Measurements from ENCODE around the gene ATF7.

DNA sequence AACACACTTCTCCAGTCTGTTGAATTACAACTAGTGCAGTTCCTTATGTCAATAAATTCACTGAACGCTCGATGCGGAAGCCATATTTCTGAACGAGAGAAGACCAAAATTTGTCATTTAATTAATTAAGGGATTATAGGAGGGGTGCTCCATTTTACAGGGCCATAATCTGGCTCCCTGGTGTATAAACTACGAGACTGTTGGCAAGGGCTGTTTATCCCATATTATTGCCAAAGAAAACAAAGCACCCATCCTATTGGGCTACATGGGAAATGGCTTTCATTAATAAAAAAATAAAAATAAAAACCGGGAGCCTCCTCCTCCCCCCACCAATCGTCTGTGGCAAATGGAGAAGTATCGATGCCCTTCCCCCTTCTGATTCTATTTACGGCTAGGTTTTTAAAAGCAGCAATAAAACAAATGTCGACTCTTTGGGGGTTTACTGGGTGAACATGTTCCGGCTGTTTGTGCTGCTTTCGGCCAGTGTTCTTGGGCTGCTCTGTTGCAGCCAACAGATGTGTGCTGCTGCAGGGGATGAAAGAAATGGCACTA is 24.8 kb downstream of the ATF7 start:
- TF ChIP-seq, protein P1, sequence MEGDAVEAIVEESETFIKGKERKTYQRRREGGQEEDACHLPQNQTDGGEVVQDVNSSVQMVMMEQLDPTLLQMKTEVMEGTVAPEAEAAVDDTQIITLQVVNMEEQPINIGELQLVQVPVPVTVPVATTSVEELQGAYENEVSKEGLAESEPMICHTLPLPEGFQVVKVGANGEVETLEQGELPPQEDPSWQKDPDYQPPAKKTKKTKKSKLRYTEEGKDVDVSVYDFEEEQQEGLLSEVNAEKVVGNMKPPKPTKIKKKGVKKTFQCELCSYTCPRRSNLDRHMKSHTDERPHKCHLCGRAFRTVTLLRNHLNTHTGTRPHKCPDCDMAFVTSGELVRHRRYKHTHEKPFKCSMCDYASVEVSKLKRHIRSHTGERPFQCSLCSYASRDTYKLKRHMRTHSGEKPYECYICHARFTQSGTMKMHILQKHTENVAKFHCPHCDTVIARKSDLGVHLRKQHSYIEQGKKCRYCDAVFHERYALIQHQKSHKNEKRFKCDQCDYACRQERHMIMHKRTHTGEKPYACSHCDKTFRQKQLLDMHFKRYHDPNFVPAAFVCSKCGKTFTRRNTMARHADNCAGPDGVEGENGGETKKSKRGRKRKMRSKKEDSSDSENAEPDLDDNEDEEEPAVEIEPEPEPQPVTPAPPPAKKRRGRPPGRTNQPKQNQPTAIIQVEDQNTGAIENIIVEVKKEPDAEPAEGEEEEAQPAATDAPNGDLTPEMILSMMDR (IDR thresholded peaks at IDR 0.05; ENCODE audit: extremely low read depth in 1 of 2, insufficient read depth in 1 of 2, low read depth in 1 of 2, low read length in 2 of 2): no peak
- TF ChIP-seq JUN (IDR thresholded peaks at IDR 0.05; ENCODE audit: borderline replicate concordance, insufficient read depth, insufficient read length, low read depth): no peak
- TF ChIP-seq POLR2A (IDR thresholded peaks at IDR 0.05; ENCODE audit: low read depth, low read length): no peak
- TF ChIP-seq, protein P2, sequence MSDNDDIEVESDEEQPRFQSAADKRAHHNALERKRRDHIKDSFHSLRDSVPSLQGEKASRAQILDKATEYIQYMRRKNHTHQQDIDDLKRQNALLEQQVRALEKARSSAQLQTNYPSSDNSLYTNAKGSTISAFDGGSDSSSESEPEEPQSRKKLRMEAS (IDR thresholded peaks at IDR 0.05; ENCODE audit: insufficient read depth, insufficient read length): no peak
